Cardiac muscle cell (in vitro differentiated cells and primary cell): ENCODE measurements around the gene CLEC6A. TPM values are rescaled to one million over a fixed set of nuclear protein-coding genes. Genes with fewer than 3 reads are reported as not detected.

Experiments
- DNase-seq, 2 donors: peaks; one replicate each; pipeline versions ENCODE4 v3.0.0 to v3.0.0-alpha.2; 2010 to 2017; ENCODE audit warnings: low read depth in 1 of 2, low spot score in 1 of 2
- H3K27ac ChIP-seq: fragments of 200-600 bp; sonication (generic); 2 replicates; pipeline ENCODE4 v1.5.1; 2016
- H3K27me3 ChIP-seq: fragments of 200-600 bp; sonication (generic); 2 replicates; pipeline ENCODE4 v1.6.0; 2016; ENCODE audit warnings: control low read depth
- H3K36me3 ChIP-seq: fragments of 200-600 bp; sonication (generic); 2 replicates; pipeline ENCODE4 v1.5.1; 2016; ENCODE audit warnings: control low read depth
- H3K4me1 ChIP-seq: fragments of 200-600 bp; sonication (generic); 2 replicates; pipeline ENCODE4 v1.8.1; 2017; ENCODE audit warnings: low read depth, mild to moderate bottlenecking, mixed run types
- H3K4me3 ChIP-seq: fragments of 200-600 bp; sonication (generic); 2 replicates; pipeline ENCODE4 v1.5.1; 2016; ENCODE audit warnings: mild to moderate bottlenecking
- H3K9me3 ChIP-seq: fragments of 200-600 bp; sonication (generic); 2 replicates; pipeline ENCODE4 v1.5.1; 2017; ENCODE audit warnings: low read depth, mild to moderate bottlenecking, control low read depth
- CTCF ChIP-seq: IDR thresholded peaks from 2 replicates; pipeline ENCODE4 v1.5.1; 2012; ENCODE audit warnings: low read depth, mild to moderate bottlenecking, low read length
- polyA plus RNA-seq: library from polyadenylated mRNA; unstranded; fragments of >200 nt; fragmentation: Nextera tagmentation; extraction: Ambion mirVana; gene quantifications from 2 replicates; pipeline ENCODE4 v1.2.1, GENCODE V29; 2016
- total RNA-seq: library from RNA; depleted of rRNA; stranded (reverse); fragments of >200 nt; gene quantifications from 2 replicates; pipeline ENCODE4 v1.2.3, GENCODE V29; 2016

The CLEC6A gene
- total and polyA plus RNA-seq, 2 experiments from 2014 or later: 0.21 TPM; not detected in 1

GRCh38 chr12:8449355-8449859, 6.4 kb upstream of the CLEC6A start:
- no peaks in the 10 kb centered on the region for H3K36me3 ChIP-seq
- no peak overlapping the region for H3K4me3 ChIP-seq
- H3K9me3 ChIP-seq: no peaks in the 10 kb centered on the region
- no peak overlapping the region for H3K27ac ChIP-seq
- H3K4me1 ChIP-seq: no peaks in the 10 kb centered on the region
- no peak for DNase-seq
- no peak for TF ChIP-seq CTCF
- H3K27me3 ChIP-seq: no peaks in the 10 kb centered on the region

GRCh38 chr12:8452036-8452435, 3.7 kb upstream of the CLEC6A start:
- no peak overlapping the region for H3K4me3 ChIP-seq
- no peak for DNase-seq
- no peaks in the 10 kb centered on the region for H3K27me3 ChIP-seq
- H3K4me1 ChIP-seq: no peaks in the 10 kb centered on the region
- no peak overlapping the region for H3K27ac ChIP-seq
- no peaks in the 10 kb centered on the region for H3K9me3 ChIP-seq
- H3K36me3 ChIP-seq: no peaks in the 10 kb centered on the region
- TF ChIP-seq CTCF: no peak

GRCh38 chr12:8453021-8453513, 2.7 kb upstream of the CLEC6A start:
- Histone ChIP-seq H3K9me3 (no peaks in the 10 kb centered on the region), H3K27ac (no peak overlapping the region), H3K27me3 (no peaks in the 10 kb centered on the region), H3K4me3 (no peak overlapping the region), H3K4me1 (no peaks in the 10 kb centered on the region), H3K36me3 (no peaks in the 10 kb centered on the region)
- no peak for DNase-seq
- no peak for TF ChIP-seq CTCF

- Histone ChIP-seq H3K4me1 (no peaks in the 10 kb centered on the region), H3K36me3 (no peaks in the 10 kb centered on the region), H3K27me3 (no peaks in the 10 kb centered on the region), H3K4me3 (no peak overlapping the region), H3K27ac (no peak overlapping the region), H3K9me3 (no peaks in the 10 kb centered on the region)
- no peak for TF ChIP-seq CTCF
- no peak for DNase-seq
Observed at GRCh38 chr12:8453796-8454195, 2.0 kb upstream of the CLEC6A start.

- Histone ChIP-seq H3K27me3 (no peaks in the 10 kb centered on the region), H3K27ac (no peak overlapping the region), H3K9me3 (no peaks in the 10 kb centered on the region), H3K4me3 (no peak overlapping the region), H3K36me3 (no peaks in the 10 kb centered on the region), H3K4me1 (no peaks in the 10 kb centered on the region)
- no peak for DNase-seq
- TF ChIP-seq CTCF: no peak
Observed at GRCh38 chr12:8455271-8455670, 491 bp upstream of the CLEC6A start.
